Bronchial epithelial cell (primary cell): Measurements from ENCODE around the gene JMJD1C. TPM values are rescaled to one million over a fixed set of nuclear protein-coding genes. Genes with fewer than 3 reads are reported as not detected.

Experiments
- DNase-seq: peaks from one replicate; pipeline ENCODE4 v3.0.0-alpha.2; 2010; ENCODE audit warnings: low read depth
- FAIRE-seq: peaks from 2 replicates; lab custom pipeline; 2011; peaks lifted over from hg19 to GRCh38; lab: Jason Lieb, UNC
- H3K27me3 ChIP-seq: 2 replicates; pipeline ENCODE4 v1.5.1; 2011; ENCODE audit warnings: low read length; ENCODE audit not compliant: control insufficient read depth, insufficient read depth
- H3K36me3 ChIP-seq: 2 replicates; pipeline ENCODE4 v1.5.1; 2011; ENCODE audit warnings: low read length; ENCODE audit not compliant: control insufficient read depth, insufficient read depth
- H3K4me3 ChIP-seq: 2 replicates; pipeline ENCODE4 v1.5.1; 2011; ENCODE audit warnings: mild to moderate bottlenecking, low read depth, low read length, control low read depth
- CTCF ChIP-seq: IDR thresholded peaks from 2 replicates; pipeline ENCODE4 v1.5.1; 2011; ENCODE audit warnings: mild to moderate bottlenecking, moderate library complexity, low read length, control low read depth, inconsistent platforms; ENCODE audit not compliant: insufficient read depth, severe bottlenecking
- total RNA-seq: library from RNA; depleted of rRNA; stranded (reverse); fragments of >200 nt; gene quantifications from 2 replicates; pipeline ENCODE4 v1.2.1, GENCODE V29; 2014

JMJD1C gene
- total RNA-seq, 1 donor from 2014 or later = 72.1 TPM

- Histone ChIP-seq H3K4me3 (no peak overlapping the region), H3K27me3 (no peaks in the 10 kb centered on the region), H3K36me3 (peaks cover 1% of the 10 kb centered on the region)
- DNase-seq (no peak), FAIRE-seq (no peak)
- TF ChIP-seq CTCF = no peak
Observed at GRCh38 chr10:63227207-63227895, 238.4 kb downstream of the JMJD1C start.

- FAIRE-seq (no peak), DNase-seq (no peak)
- H3K36me3 ChIP-seq = peaks cover 1% of the 10 kb centered on the region
- no peaks in the 10 kb centered on the region for H3K27me3 ChIP-seq
- no peak for TF ChIP-seq CTCF
- H3K4me3 ChIP-seq = no peak overlapping the region
Observed at GRCh38 chr10:63224241-63224640, 241.5 kb downstream of the JMJD1C start.

- H3K4me3 ChIP-seq = no peak overlapping the region
- DNase-seq = no peak
- no peaks in the 10 kb centered on the region for H3K27me3 ChIP-seq
- FAIRE-seq = no peak
- peaks cover 1% of the 10 kb centered on the region for H3K36me3 ChIP-seq
- TF ChIP-seq CTCF = no peak
Observed at GRCh38 chr10:63221950-63222349, 243.8 kb downstream of the JMJD1C start.

- no peak for DNase-seq
- Histone ChIP-seq H3K27me3 (no peaks in the 10 kb centered on the region), H3K4me3 (no peak overlapping the region), H3K36me3 (no peaks in the 10 kb centered on the region)
- no peak for FAIRE-seq
- no peak for TF ChIP-seq CTCF
Observed at GRCh38 chr10:63219749-63220148, 246.0 kb downstream of the JMJD1C start.

GRCh38 chr10:63217120-63217605, 248.6 kb downstream of the JMJD1C start:
- DNase-seq (peak; percentile 68), FAIRE-seq (no peak)
- peak; percentile 30 for TF ChIP-seq CTCF

GRCh38 chr10:63214571-63214970, 251.2 kb downstream of the JMJD1C start:
- Histone ChIP-seq H3K4me3 (no peak overlapping the region), H3K27me3 (no peaks in the 10 kb centered on the region), H3K36me3 (peaks cover 4% of the 10 kb centered on the region)
- DNase-seq (peak; percentile 20), FAIRE-seq (no peak)
- no peak for TF ChIP-seq CTCF

More at GRCh38 chr10:63217120-63217605, 248.6 kb downstream of the JMJD1C start:
- H3K36me3 ChIP-seq = peaks cover 3% of the 10 kb centered on the region
- H3K27me3 ChIP-seq = no peaks in the 10 kb centered on the region
- H3K4me3 ChIP-seq = no peak overlapping the region
